Measurements from ENCODE around the gene DIO1. TPM values are rescaled to one million over a fixed set of nuclear protein-coding genes. Genes with fewer than 3 reads are reported as not detected.

DIO1 gene
- total and polyA plus RNA-seq, 2 of the 8 experiments (the other 6 are each of a cell fraction or from before 2014, with no cell fraction given): 0.14 TPM; not detected in 1

DNA sequence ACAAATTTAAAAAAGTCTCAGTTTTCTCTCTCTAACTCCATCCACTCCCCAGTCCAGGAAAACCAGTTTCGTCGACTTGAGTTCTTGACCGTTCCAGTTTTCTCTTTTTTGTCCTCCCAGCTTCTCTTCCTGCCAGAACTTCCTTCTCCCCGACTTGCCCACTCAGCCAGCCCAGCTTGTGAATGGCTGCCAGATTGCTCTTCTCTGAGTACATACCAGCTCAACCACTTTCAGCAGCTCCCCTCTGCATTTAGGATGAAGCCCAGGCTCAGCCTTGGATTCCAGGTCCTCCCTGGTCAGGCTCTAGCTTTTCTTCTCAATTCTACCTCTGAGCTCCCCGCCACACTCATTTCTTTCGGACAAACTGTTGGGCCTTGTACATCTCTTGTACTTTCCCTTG lies 1.4 kb downstream of the DIO1 start (continued):
- no peak for TF ChIP-seq CBX5 (IDR thresholded peaks at IDR 0.05; ENCODE audit: low read depth, low read length)

Measured in H1 (cell line).